Activated CD8-positive, alpha-beta memory T cell treated with anti-CD3 and anti-CD28 coated beads for 1 hour (primary cell): ENCODE results near the gene LAGE3.

Experiments
- DNase-seq, 2 donors: peaks; one replicate each; pipeline ENCODE4 v3.0.0-alpha.2; 2020; ENCODE audit warnings: low read depth in 1 of 2; ENCODE audit errors: extremely low read depth in 1 of 2

The LAGE3 gene

DNA sequence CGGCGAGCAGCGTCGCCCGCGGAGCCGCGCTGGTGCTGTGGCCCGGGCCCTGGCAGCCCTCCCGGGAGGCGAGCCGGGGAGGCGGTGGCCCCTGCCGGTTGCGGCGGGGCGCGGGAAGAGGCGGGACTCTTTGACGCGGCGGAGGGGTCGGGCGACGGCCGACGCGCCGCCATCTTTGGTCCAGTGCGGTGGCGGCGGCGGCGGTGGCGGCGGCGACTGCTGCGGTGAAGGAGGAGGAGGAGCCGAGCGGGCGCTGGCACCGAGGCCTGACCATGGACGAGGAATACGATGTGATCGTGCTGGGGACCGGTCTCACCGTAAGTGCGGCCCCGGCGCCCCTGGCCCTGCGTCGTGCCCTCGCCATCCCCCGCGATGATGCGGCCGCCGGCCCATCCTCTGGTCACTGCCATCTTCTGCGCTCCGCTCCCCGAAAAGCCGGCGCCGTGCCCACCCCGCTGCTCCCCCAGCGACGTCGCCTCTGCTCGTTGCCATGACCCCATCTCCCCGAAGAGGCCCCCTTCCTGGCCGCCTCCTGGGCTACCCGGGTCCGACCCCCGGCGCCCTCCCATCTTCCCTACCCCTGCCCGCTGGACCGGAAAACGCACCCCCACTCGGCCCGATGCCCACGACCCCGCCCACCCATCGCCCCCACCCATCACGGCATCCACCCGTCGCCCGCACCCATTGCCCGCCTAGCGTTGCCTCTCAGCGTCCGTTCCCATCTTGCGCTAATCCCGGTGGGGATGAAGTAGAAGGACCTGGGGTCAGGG lies 41.9 kb downstream of the LAGE3 start, which contains the start of gene GDI1:
Gene GDI1 (plus strand): TSS at position 172 of the 770 bp plus-strand sequence. CDS start 101 bp downstream, at position 273.
- peak in 1 of 2 donors; percentile 47 for DNase-seq

DNA sequence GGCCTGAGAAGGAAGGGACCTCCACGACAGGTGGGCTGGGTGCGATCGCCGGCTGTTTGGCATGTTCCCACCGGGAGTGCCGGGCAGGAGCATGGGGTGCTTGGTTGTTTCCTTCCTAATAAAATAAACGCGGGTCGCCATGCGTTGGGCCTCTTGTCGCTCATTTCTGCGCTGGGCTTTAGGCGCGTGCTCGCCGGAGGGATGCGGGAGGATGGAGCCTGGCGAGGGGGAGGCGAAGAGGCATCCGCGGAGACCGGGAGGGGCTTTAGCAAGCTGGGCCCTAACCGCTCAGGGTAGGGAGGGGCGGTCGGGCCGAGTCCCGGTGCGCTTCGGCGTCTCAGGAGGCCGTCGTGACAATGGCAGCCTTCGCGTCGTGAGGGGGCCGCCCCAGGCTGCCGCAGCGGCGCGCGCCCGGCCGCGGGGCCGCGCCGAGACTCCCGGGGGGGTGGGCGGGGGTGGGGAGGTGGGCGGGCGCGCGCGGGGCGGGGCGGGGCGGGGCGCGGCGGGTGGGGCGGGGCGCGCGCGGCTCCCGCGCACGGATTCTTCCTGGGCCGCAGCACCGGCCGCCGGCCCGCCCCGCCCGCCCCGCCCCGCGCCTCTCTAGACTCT lies 42.6 kb downstream of the LAGE3 start:
- DNase-seq, result no peak

DNA sequence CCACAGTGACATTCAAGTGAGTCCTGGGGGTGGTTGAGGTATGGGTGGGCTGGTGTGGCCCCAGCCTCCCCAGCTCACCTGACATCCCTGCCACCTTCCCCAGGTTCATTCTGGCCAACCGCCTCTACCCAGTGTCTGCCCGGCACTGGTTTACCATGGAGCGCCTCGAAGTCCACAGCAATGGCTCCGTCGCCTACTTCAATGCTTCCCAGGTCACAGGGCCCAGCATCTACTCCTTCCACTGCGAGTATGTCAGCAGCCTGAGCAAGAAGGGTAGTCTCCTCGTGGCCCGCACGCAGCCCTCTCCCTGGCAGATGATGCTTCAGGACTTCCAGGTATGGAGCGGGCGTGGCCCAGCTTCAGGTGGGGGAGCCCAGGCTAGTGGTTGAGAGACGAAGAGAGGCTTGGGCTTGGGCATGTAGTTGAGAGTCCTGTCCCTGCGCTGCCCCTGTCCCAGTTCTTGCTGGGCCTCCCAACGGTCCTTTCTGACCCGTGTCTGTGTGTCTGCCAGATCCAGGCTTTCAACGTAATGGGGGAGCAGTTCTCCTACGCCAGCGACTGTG lies 43.8 kb downstream of the LAGE3 start:
- no peak for DNase-seq

DNA sequence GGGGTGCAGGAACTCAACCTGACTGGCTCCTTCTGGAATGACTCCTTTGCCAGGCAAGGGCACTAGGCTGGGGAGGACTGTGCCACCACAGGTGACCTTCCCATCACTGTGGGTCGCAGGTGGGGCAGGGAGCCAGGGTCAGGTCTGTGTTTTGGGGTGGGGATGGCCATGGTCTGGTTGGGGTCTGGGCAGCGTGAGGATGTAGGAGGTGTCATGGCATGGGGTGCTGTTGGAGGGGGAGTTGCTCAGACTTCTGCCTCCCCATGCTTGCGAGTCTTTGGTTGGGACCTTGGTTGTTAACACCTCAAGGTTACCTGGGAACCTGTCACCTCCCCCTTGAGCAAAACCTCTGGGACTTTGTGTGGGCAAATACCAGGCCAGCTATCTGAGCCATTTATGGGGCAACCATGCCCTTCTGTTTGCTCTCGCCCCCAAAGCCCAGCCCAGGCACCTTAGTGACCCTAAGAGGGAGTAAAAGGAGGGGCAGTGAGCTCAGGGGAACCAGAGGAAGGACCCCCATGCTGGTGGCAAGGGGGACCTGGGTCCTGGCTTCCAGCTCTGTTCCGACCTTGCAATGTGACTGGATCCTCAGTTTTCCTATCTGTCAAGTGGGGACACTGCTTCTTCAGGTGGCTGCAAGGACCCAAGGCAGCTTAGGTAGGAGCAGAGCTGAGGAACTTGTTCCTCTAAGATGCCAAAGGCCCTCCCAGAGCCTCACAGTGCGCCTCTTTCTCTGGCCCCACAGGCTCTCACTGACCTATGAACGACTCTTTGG lies 44.5 kb downstream of the LAGE3 start:
- no peak for DNase-seq

DNA sequence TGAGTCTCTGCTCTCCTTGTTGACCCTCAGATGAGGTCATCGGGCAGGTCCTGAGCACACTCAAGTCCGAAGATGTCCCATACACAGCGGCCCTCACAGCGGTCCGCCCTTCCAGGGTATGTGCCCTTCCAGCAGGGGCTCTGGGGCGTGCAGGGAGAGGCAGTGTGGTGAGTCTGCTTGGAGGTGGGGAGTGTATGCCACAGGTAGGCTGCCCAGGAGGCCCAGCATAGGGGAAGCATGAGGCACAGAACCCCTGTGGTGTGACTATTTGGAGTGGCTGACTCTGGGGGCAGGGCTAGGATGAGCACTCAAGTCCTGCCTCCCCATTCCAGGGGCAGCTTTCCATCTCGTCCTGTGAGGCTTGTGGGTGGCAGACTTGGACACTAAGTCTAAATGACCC lies 45.5 kb downstream of the LAGE3 start:
- DNase-seq, result no peak

DNA sequence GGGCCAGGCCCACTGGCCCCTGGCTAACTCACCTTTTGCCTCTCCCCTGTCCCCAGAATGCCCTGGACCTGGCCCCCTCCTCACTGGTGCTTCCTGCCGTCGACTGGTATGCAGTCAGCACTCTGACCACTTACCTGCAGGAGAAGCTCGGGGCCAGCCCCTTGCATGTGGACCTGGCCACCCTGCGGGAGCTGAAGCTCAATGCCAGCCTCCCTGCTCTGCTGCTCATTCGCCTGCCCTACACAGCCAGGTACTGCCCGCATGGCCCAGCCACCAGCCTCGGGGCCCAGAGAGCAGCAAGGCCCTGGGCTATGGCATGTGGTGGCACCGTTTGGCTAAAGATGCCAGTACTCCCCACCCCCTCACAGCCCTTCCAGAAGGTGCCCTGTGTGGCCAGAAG lies 46.9 kb downstream of the LAGE3 start:
- DNase-seq, result no peak

DNA sequence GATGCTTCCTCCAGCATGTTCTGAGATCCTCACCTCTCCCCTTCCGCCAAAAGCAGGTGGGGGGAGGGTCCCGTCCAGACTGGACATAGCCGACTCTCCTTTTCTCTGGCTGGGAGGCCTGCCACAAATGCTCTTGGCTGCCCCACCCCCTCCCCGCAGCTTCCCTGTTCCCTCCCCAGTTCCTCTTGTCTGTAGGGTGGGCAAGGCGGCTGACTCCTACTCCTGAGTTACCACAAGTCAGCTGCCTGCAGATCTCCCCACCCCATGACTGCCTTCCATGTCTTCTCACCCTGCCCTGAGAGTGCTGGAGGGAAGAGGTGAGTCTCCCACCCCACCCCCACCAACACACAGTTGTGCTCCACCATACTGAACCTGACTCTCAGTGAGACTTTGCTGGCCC lies 47.7 kb downstream of the LAGE3 start:
- DNase-seq, result no peak

DNA sequence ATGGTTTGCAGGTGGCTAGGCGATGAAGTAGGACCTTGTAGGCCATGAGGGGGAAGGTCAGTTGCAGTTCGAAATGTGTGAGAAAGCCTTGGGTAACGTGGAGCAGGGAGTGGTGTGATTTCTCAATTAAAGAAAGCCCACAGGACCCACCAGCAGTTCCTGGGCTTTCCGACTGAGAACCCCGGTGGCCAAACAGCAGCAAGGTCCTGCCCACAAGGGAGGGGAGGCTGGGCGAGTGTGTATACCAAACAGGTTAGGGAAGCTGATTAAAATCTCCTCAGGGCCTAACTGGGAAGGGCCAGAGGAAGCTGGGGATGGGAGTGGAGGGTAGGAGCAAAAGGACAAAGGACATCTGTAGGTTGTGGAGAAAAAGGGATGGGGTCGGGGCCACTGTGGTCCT lies 48.2 kb downstream of the LAGE3 start:
- no peak for DNase-seq

DNA sequence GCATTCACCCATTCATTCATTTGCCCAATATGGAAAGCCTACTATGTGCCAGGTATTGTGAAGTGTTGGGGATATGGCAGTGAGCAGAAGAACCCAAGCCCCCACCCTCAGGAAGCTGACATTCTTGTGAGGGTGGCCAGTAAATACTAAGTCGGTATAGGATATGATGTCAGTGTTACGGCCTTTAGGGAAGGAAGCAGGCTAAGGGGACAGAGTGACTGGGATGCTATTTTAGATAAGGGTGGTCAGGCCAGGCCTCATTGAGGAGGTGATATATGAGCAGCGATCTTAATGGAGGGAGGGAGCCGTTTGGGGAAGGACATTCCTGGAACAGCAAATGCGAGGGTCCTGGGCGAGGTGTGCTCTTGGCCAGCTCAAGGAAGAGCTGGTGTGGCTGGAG lies 48.6 kb downstream of the LAGE3 start:
- no peak for DNase-seq

DNA sequence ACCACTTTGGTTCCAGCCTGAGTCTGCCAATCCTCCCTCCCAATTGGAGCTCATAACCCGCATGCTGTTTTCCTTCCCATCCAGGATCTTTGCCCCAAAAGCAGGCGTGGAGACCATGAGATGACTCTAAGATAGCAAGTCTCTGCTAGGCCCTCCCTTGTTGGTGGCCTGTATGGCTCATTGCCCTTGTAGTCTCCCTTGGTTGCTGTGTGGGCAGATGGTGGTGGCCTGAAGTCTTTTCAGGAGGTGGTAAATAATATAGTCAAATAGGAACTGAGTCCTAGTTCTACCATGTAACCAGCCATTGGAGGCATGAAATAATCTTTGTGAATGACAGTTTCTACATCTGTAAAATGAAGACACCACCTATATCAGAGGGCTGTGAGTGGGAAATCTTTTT lies 49.4 kb downstream of the LAGE3 start:
- DNase-seq, result no peak

DNA sequence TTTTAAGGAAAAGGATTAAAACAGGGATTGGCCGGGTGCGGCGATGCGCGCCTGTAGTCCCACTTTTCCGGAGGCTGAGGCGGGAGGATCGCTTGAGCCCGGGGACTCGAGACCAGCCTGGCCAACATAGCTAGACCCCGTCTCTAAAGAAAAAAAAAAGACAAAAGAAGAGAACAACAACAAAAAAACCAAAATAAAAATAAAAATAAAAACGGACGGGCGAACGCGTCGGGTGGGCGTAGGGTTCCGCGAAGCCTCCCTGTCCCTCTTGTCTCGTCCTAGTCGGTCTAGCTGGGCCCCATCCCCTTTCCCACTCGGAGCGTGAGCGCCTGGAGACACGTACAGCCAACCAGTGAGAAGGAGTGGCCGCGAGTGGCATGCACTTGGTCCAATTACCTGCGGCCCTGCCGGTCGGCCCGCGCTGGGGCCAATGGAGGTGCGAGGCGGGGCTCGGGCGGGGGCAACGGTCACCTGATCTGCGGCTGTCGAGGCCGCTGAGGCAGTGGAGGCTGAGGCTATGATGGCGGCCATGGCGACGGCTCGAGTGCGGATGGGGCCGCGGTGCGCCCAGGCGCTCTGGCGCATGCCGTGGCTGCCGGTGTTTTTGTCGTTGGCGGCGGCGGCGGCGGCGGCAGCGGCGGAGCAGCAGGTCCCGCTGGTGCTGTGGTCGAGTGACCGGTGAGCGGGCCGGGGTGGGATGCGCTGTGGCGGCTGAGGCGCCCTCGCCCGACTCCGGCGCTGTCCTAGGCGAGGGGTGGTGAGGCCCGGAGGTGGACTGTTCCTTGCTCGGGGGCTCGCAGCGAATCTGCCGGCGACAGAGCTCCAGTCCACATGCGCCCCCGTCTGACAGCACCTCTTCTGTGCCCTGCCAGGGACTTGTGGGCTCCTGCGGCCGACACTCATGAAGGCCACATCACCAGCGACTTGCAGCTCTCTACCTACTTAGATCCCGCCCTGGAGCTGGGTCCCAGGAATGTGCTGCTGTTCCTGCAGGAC lies 50.6 kb downstream of the LAGE3 start, which contains the start of gene ATP6AP1:
Gene ATP6AP1 (plus strand): TSS at position 502 of the 996 bp plus-strand sequence. CDS start 16 bp downstream, at position 518.
- DNase-seq, result peak; percentile 51 to 73
